Measurements from ENCODE around the gene ITGA2B. TPM values are rescaled to one million over a fixed set of nuclear protein-coding genes. Genes with fewer than 3 reads are reported as not detected.

Gene ITGA2B
- total and polyA plus RNA-seq, 7 donors: 0.27 to 0.36 (median 0.34) TPM; not detected in 3

DNA sequence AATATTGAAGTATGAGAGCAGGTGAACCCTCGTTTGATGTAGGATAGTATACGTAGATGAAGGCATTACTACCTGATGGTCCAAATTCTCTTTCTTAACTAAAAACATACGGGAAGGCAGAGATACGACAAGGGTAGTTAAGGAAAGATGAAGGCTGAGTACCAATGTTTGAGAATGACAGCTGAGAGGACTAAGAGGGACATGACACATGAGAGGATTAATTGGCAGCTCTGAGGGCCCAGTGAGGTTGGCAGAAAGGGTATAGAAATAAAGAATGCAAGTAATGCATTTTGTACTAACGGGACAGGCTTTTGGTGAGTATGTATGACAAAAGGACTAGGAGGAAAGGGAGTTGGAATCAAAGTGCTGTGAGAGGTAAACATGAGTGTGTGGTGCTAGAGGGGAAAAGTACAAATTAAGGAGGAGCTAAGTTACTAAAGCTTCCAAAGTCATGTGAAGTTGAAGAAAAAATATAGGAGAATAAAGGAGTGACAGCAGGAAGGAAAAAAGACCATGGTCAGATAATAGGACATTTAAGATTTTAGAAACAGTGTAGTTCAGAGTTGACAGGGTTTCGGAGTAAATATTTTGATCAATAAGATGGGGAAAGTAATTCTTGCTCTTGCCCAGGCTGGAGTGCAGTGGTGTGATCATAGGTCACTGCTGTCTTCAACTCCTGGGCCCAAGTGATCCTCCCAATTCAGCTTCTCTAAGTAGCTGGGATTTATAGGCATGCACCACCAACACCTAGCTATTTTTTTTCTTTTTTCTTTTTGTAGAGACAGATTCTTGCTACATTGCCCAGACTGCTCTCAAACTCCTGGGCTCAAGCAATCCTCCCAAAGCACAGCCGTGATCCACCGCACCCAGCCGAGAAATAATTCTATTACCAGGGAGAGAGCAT, 43.1 kb upstream of the ITGA2B start:
- Histone ChIP-seq H3K9me3 (no peaks in the 10 kb centered on the region), H3K27ac (peak overlapping the region in 3 of 4 donors; percentile 17 to 53 (median 50)), H3K4me1 (peaks cover 0 to 26% (median 22%) of the 10 kb centered on the region in 4 donors), H3K36me3 (peaks cover 0 to 63% (median 17%) of the 10 kb centered on the region in 4 donors), H3K4me3 (no peak overlapping the region), H3K27me3 (no peaks in the 10 kb centered on the region)
- intact Hi-C loops (cut with DNase I): no loop called here
- TF ChIP-seq POLR2AphosphoS5 (IDR thresholded peaks at IDR 0.05) (no peak), POLR2A (IDR thresholded peaks at IDR 0.05) (no peak), EP300 (IDR thresholded peaks at IDR 0.05) (no peak)
- TF ChIP-seq, protein P1, sequence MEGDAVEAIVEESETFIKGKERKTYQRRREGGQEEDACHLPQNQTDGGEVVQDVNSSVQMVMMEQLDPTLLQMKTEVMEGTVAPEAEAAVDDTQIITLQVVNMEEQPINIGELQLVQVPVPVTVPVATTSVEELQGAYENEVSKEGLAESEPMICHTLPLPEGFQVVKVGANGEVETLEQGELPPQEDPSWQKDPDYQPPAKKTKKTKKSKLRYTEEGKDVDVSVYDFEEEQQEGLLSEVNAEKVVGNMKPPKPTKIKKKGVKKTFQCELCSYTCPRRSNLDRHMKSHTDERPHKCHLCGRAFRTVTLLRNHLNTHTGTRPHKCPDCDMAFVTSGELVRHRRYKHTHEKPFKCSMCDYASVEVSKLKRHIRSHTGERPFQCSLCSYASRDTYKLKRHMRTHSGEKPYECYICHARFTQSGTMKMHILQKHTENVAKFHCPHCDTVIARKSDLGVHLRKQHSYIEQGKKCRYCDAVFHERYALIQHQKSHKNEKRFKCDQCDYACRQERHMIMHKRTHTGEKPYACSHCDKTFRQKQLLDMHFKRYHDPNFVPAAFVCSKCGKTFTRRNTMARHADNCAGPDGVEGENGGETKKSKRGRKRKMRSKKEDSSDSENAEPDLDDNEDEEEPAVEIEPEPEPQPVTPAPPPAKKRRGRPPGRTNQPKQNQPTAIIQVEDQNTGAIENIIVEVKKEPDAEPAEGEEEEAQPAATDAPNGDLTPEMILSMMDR (IDR thresholded peaks at IDR 0.05): no peak
- no peak for DNase-seq
- 87 to 95% methylated on average over 9 of the region's 9 CpGs for WGBS, 2 donors

DNA sequence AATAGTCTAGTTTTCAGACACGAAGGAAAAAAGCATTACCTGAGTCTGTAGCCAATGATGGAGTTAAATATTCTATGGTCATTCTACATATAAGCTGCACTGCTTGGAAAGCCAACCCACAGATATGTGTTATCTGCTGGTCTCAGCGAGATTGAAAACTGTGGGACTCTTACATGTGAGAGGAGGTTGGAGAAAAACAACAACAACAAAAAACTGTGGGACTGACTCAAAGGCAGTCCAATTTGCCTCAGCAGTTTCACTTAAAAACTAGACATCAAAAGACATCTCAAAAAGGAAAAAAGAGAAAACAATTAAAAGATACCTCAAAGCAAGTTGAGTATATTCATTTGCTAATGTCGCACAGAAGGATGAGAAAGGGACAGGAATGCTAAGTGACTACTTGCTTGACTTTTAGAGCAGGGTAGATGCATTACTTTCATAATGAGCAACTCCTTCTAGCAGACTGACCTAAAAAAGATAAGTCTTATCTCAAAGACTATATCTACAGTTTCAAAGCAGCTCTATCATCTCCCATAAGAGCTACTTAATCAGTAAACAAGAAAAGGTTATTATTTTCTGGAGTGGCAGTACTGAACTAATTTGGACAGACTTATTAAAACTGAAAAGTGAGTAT, 35.5 kb upstream of the ITGA2B start:
- DNase-seq: no peak
- no peak overlapping the region for H3K4me3 ChIP-seq
- H3K9me3 ChIP-seq: no peaks in the 10 kb centered on the region
- H3K27ac ChIP-seq: no peak overlapping the region
- WGBS, 2 donors: 92% methylated on average over 3 of the region's 3 CpGs
- peaks cover 0 to 65% (median 7%) of the 10 kb centered on the region in 4 donors for H3K36me3 ChIP-seq
- H3K4me1 ChIP-seq: no peaks in the 10 kb centered on the region
- intact Hi-C loops (cut with DNase I): no loop called here
- TF ChIP-seq EP300 (IDR thresholded peaks at IDR 0.05) (no peak), POLR2AphosphoS5 (IDR thresholded peaks at IDR 0.05) (no peak), POLR2A (IDR thresholded peaks at IDR 0.05) (no peak)
- no peaks in the 10 kb centered on the region for H3K27me3 ChIP-seq

DNA sequence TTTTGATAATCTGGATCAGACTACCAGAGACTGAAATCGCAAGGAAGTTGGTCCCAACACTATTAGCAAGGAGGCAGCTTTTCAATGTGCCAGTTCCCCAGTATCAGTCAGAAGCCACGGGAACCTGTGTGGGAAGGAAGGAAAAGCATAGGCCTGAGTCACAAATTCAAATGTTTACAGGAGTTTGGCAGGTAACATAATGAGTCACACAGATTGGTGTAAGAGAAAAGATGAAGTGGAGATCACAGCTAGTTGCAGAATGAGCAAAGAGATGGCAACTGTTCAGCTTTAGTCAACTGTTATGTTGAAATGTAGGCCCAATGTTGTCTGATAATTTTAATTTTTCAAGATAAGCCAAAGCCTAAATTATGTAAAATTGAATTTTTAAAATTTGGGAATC, 28.1 kb upstream of the ITGA2B start:
- WGBS, 2 donors: 74 to 79% methylated on average over 2 of the region's 2 CpGs

DNA sequence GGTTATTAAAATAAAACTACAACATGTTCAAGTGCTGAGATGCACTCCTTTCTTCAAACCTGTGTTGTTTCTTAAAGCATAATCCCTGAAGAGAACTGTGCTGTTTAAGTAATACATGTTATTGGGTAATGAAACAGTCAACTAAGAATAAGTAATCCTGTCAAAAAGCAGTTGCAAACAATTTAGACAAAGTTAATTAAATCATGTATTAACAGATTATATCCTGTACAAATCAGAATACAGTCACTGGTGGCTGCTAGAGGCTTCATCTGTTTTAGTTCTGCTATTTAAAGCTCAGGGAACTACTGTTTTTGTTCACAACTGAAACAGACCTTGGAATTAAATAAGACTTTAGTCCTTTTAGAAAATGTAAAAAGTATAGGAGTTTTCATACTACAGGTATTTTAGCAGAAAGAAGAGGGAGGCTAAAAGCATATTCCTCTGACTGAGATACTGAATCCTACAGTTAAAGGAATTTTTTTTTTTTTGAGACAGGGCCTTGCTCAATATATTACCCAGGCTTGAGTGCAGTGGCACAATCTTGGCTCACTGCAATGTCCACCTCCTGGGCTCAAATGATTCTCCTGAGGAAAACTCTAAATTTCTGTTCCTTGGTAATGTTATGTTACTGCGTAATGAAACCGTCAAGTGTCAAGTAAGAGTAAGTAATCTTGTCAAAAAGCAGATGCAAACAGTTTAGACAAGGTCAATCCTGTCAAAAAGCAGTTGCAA, 27.3 kb upstream of the ITGA2B start:
- no peak for DNase-seq
- no peak overlapping the region for H3K27ac ChIP-seq
- intact Hi-C loops (cut with DNase I): no loop called here

More for the DNA sequence above, 28.1 kb upstream of the ITGA2B start:
- H3K4me1 ChIP-seq: no peaks in the 10 kb centered on the region
- TF ChIP-seq, protein P1 (IDR thresholded peaks at IDR 0.05): no peak
- TF ChIP-seq EP300 (IDR thresholded peaks at IDR 0.05): no peak
- TF ChIP-seq POLR2A (IDR thresholded peaks at IDR 0.05): no peak
- no peak for TF ChIP-seq POLR2AphosphoS5 (IDR thresholded peaks at IDR 0.05)
- H3K36me3 ChIP-seq: peaks cover 0 to 60% (median 13%) of the 10 kb centered on the region in 4 donors
- no peaks in the 10 kb centered on the region for H3K9me3 ChIP-seq
- no peak for DNase-seq
- H3K27ac ChIP-seq: no peak overlapping the region
- no peak overlapping the region for H3K4me3 ChIP-seq
- intact Hi-C loops (cut with DNase I): no loop called here
- H3K27me3 ChIP-seq: no peaks in the 10 kb centered on the region

More for the DNA sequence above, 27.3 kb upstream of the ITGA2B start:
- WGBS, 2 donors: 91 to 97% methylated on average over 2 of the region's 2 CpGs
- H3K4me1 ChIP-seq: no peaks in the 10 kb centered on the region
- H3K9me3 ChIP-seq: no peaks in the 10 kb centered on the region
- no peak overlapping the region for H3K4me3 ChIP-seq
- TF ChIP-seq POLR2A (IDR thresholded peaks at IDR 0.05): no peak
- no peak for TF ChIP-seq EP300 (IDR thresholded peaks at IDR 0.05)
- TF ChIP-seq, protein P1 (IDR thresholded peaks at IDR 0.05): no peak
- no peak for TF ChIP-seq POLR2AphosphoS5 (IDR thresholded peaks at IDR 0.05)
- H3K27me3 ChIP-seq: no peaks in the 10 kb centered on the region
- H3K36me3 ChIP-seq: peaks cover 0 to 52% (median 13%) of the 10 kb centered on the region in 4 donors
